ENCODE data around the gene TIMP3. TPM values are rescaled to one million over a fixed set of nuclear protein-coding genes. Genes with fewer than 3 reads are reported as not detected.

TIMP3 gene
- total RNA-seq, 2 experiments from 2014 or later, result not detected

DNA sequence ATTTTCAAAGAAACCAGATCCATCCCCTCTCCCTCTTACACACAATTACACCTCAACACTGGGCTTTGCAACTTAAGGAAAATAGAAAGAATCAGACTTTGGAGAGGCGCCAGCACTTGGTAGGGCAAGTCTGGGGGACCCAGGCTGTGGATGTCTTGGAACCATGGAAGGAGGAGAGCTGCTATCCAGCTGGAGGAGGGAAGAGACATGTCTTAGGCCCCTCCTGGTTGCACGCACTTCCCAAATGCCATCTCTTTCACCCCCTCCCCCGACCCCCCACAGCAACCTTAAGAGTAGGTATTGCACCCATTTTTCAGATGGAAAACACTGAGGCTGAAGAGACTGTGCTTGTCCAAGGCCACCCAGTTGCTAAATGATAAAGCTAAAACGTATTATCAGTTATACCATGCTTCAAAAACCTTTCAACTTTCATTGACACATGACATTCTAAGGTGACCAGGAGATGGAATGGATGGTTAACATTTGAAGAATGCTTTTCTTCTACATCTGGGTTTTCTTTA is 3.9 kb downstream of the TIMP3 start:
- Mint-ChIP-seq H3K36me3 (ENCODE audit: low read depth) (no peaks in the 10 kb centered on the region), H3K4me1 (peaks cover 2% of the 10 kb centered on the region), H3K27ac (no peak overlapping the region), H3K27me3 (peaks cover 37% of the 10 kb centered on the region), H3K4me3 (no peak overlapping the region), H3K9me3 (no peaks in the 10 kb centered on the region)
- DNase-seq, result no peak
- ChIA-PET POLR2A (no interaction called here), CTCF (interaction anchor here (0.6 to 3.0 kb wide), 2 partner anchors 9 to 41 kb away, joined by 3 to 18 read pairs; no protein-coding TSS in a partner anchor)

DNA sequence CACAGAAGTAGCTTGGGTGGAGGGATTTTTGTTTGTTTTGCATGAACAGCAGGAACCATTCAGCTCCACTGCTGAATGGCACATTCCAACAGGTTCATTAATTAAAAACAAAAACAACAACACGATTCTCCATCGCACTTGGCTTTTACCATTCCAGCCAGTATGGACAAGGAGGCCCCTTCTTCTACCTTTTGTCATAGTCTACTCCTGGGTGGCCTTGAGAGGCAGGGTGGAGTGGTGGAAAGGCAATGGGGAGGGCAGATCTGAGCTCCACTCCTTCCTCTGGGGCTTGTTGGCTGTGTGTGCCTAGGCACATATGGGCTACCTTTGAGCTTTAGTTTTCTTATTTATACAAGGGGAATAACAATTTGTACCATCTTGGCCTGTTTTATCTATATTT is 4.8 kb downstream of the TIMP3 start:
- DNase-seq, result no peak
- Mint-ChIP-seq H3K36me3 (ENCODE audit: low read depth) (no peaks in the 10 kb centered on the region), H3K4me1 (no peaks in the 10 kb centered on the region), H3K9me3 (no peaks in the 10 kb centered on the region), H3K27me3 (peaks cover 30% of the 10 kb centered on the region), H3K4me3 (no peak overlapping the region), H3K27ac (no peak overlapping the region)
- POLR2A ChIA-PET, result no interaction called here
- CTCF ChIA-PET, result interaction anchor here (3.0 kb wide), 1 partner anchor 10 kb away, joined by 18 read pairs; no protein-coding TSS in a partner anchor

DNA sequence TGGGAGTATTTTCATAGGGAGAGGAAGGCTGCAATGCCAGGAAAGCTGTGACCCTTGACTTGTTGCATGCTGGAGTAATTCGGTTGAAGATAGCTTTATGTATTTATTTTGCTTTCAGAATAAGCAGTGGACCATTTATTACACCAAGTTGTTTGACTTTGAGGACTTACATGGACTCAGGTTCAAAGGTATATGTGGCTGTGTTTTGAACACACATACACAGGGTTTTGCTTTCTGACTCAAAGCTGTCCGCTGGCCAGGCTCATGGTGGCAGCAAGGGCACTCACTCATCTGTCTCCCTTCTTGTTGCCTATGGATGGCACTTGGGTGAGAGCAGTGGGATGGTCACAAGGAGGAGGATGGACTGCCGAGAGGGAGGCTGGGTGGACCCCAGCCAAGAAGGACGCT is 6.5 kb downstream of the TIMP3 start:
- no peaks in the 10 kb centered on the region for H3K36me3 Mint-ChIP-seq (ENCODE audit: low read depth)
- no peak for DNase-seq
- no peak overlapping the region for H3K27ac Mint-ChIP-seq
- POLR2A ChIA-PET, result no interaction called here
- H3K27me3 Mint-ChIP-seq, result peaks cover 21% of the 10 kb centered on the region
- no peaks in the 10 kb centered on the region for H3K9me3 Mint-ChIP-seq
- H3K4me1 Mint-ChIP-seq, result no peaks in the 10 kb centered on the region
- H3K4me3 Mint-ChIP-seq, result no peak overlapping the region
- CTCF ChIA-PET, result interaction anchor here (1.3 to 1.6 kb wide), 2 partner anchors 11 to 13 kb away, joined by 3 to 4 read pairs; no protein-coding TSS in a partner anchor

DNA sequence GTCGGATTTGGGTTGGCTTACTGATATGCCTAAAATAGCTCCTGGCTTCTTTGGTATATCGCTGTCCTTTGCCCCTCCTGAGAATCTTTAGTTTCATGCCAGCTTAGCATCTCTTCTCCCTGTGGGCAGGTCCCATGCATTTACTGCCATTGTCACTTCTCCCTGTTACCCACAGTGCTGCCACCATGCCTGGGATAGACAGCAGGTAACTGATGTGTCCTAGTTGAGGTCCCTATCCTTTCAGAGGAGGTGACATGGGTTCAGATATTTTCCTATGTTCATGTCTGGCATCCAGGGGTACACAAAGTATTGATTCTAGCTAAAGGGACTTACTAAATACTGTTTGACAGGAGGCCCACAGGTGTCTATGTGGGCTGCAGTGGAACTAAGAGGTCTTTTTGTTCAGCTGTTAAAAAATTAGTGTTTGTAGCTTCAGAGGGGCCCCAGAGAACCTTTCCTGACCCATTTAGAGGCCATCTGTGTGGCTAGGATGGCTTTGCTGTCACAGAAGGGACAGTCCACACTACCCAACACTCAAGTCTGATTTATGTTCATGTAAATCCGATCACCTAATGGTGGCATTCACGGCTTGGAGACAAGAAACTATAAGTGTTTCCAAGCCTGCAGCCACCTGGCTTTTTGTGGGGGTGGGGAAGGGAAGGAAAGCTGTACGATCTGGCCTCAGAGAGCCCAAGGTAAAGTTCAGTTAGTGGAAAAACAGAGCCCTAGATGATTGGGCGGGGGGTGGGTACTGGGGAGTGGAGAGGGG is 8.5 kb downstream of the TIMP3 start:
- Mint-ChIP-seq H3K27ac (no peak overlapping the region), H3K36me3 (ENCODE audit: low read depth) (no peaks in the 10 kb centered on the region), H3K9me3 (no peaks in the 10 kb centered on the region), H3K27me3 (peaks cover 6% of the 10 kb centered on the region), H3K4me3 (no peak overlapping the region), H3K4me1 (no peaks in the 10 kb centered on the region)
- no peak for DNase-seq
- ChIA-PET POLR2A (no interaction called here), CTCF (no interaction called here)

DNA sequence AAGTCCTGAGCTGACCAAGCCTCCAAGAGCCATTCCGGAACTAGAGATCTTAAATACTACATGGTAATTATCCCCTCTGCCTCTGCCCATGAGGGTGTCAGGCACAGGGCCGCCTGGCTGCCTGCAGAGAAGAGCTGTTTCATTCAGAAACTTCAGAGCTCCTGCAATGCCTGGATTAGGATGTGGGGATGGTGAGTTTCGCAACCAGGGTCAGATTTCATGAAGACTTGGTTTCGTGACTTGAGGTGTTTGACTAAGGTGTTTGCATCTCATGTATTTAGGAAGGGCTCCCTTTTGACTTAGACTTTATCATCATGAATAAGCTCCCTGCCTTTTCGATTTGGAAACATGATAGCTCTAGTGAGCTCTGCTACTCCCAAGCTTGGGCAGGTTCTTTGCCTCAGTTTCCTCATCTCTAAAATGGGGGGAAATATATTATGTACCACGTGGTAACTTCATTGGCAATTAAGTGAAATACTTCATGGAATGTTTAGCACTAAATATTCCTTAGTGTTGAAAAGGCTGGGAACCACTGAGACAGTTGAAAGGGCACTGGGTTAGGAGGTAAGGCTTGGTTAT is 9.1 kb downstream of the TIMP3 start:
- Mint-ChIP-seq H3K4me1 (no peaks in the 10 kb centered on the region), H3K36me3 (ENCODE audit: low read depth) (no peaks in the 10 kb centered on the region), H3K9me3 (no peaks in the 10 kb centered on the region), H3K4me3 (no peak overlapping the region), H3K27ac (no peak overlapping the region), H3K27me3 (peaks cover 2% of the 10 kb centered on the region)
- ChIA-PET CTCF (no interaction called here), POLR2A (no interaction called here)
- DNase-seq, result no peak

DNA sequence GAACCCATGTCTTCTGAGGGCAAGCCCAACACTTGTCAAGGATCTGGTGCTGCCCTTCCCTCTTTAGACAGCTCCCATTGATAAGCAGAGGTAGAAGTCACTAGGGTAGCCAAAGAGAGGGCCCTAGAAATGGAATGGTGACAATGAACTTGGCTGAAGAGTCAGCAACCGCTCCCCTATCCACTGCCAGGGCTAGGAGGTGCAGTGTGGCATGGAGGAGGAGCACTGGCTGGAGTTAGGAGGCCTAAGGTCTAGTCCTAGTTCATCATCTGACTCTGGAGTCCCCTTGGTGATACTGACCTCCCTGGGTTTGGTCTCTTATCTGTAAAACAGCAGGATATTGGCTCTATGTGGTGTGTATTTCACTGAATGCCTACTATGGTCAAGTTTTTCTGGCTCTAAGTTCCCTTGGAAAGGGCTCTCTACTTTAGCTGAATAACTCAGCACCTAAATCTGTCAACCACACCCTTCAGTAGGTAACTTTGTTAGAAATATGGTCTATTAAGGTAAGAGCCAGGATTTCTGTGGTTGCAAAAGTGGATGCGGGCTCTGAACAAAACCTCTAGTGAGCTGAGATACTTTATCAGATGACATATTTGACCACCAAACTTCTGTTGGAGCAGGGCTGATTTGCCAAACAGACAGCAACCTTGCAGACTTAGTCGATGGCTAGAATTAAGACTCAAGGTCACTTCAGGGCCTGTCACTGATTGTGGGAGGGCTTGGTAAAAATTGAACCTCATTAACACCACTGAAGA is 10.5 kb downstream of the TIMP3 start:
- DNase-seq, result no peak
- H3K36me3 Mint-ChIP-seq (ENCODE audit: low read depth), result no peaks in the 10 kb centered on the region
- H3K27me3 Mint-ChIP-seq, result peaks cover 2% of the 10 kb centered on the region
- H3K27ac Mint-ChIP-seq, result no peak overlapping the region
- CTCF ChIA-PET, result no interaction called here
- H3K4me3 Mint-ChIP-seq, result no peak overlapping the region
- POLR2A ChIA-PET, result no interaction called here
- H3K9me3 Mint-ChIP-seq, result no peaks in the 10 kb centered on the region
- no peaks in the 10 kb centered on the region for H3K4me1 Mint-ChIP-seq

DNA sequence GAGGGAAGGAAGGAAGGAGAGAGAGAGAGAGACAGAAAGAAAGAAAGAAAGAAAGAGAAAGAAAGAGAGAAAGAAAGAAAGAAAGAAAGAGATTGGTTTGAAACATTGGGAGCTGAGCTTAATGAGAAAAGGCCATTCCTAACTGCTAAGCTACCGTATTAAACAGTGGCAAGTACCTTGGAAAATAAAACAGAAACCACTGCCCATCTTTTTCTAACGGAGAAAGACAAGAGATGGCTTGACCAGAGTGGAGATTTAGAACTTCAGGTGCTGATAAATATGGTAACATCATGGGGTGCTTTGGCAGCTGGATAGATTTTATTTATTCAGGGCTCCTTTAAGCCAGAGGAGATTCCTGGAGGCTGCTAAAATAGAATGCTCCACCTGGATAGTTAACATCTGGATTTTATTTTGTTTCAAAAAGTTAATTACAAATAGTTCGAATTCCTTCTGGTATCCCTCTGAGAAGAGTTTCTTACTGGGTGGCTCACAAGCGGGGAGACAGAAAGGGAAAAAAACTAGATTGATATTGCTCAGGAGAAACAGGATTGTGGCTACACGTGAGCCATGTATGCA is 12.9 kb downstream of the TIMP3 start:
- no peaks in the 10 kb centered on the region for H3K4me1 Mint-ChIP-seq
- DNase-seq, result no peak
- H3K9me3 Mint-ChIP-seq, result no peaks in the 10 kb centered on the region
- CTCF ChIA-PET, result no interaction called here
- H3K27ac Mint-ChIP-seq, result no peak overlapping the region
- POLR2A ChIA-PET, result no interaction called here
- H3K36me3 Mint-ChIP-seq (ENCODE audit: low read depth), result no peaks in the 10 kb centered on the region
- no peak overlapping the region for H3K4me3 Mint-ChIP-seq
- peaks cover 2% of the 10 kb centered on the region for H3K27me3 Mint-ChIP-seq

DNA sequence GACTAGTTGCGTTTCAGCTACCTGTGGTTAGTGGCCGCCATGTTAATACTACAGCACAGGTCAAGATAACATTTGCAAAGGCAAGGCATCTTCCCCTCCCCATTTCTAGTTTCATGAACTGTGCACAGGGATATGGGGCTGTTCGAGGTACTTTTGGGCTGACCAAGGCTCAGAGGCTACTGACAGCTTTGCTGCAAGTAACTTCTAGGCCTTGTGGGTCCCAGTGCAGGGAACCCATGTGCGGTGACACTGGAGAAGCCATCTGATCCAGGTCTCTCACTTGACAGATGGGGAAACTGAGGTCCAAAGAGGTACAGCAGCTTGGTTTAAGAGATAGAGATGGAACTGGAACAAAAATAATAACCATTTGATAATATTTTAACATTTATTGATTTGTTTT is 13.6 kb downstream of the TIMP3 start:
- Mint-ChIP-seq H3K4me3 (no peak overlapping the region), H3K36me3 (ENCODE audit: low read depth) (no peaks in the 10 kb centered on the region), H3K27me3 (peaks cover 2% of the 10 kb centered on the region), H3K27ac (no peak overlapping the region), H3K4me1 (no peaks in the 10 kb centered on the region), H3K9me3 (no peaks in the 10 kb centered on the region)
- ChIA-PET CTCF (no interaction called here), POLR2A (no interaction called here)
- no peak for DNase-seq

DNA sequence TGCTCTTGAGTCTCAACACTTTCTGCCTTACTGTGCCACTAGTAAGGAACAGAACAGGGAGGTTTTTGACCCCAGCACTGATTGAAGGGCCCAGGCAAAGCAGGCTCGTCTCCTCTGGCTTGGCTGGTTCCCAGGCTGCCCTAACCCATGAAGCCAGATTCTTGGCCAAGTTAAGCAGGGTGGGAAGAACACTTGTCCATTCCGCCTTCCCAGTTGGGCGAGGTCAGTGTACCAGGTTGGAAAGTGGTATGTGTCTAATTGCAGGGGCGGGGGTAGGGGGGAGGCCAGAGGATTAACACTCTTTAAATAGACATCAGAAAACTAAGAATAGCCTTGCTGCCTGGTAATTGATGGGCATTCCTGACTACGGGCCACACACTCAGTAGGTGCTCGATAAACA is 14.4 kb downstream of the TIMP3 start:
- ChIA-PET CTCF (no interaction called here), POLR2A (no interaction called here)
- H3K36me3 Mint-ChIP-seq (ENCODE audit: low read depth), result no peaks in the 10 kb centered on the region
- H3K27ac Mint-ChIP-seq, result no peak overlapping the region
- no peaks in the 10 kb centered on the region for H3K4me1 Mint-ChIP-seq
- H3K27me3 Mint-ChIP-seq, result peaks cover 2% of the 10 kb centered on the region
- H3K4me3 Mint-ChIP-seq, result no peak overlapping the region
- no peak for DNase-seq
- no peaks in the 10 kb centered on the region for H3K9me3 Mint-ChIP-seq

DNA sequence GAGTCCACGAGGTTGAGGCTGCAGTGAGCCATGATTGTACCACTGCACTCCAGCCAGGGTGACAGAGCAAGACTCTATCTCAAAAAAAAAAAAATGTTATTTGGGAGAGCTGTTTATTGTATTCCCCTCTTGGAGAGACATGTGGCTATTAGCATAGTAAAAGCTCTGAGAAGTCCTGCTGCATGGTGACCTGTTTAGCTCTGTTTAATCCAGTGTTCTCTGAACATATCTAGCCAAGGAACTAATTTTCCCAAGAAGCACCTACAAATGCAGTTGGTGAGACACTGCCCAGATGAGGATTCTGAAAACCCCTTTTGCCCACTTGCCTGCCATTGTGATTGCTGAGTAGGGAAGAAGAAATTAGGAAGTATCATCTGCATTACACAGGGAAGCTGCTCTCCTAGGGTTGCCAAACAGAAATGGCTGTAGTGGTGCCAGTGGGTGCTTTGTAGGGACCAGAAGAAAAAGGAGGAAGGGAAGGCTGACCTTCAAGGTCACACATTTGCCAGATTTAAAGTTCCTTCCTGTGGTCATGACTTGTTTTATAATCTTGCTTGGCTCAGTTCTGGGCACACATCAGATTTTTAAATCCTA is 15.7 kb downstream of the TIMP3 start:
- Mint-ChIP-seq H3K27me3 (no peaks in the 10 kb centered on the region), H3K4me1 (no peaks in the 10 kb centered on the region), H3K27ac (no peak overlapping the region), H3K9me3 (no peaks in the 10 kb centered on the region), H3K36me3 (ENCODE audit: low read depth) (no peaks in the 10 kb centered on the region), H3K4me3 (no peak overlapping the region)
- ChIA-PET POLR2A (no interaction called here), CTCF (no interaction called here)
- DNase-seq, result no peak

DNA sequence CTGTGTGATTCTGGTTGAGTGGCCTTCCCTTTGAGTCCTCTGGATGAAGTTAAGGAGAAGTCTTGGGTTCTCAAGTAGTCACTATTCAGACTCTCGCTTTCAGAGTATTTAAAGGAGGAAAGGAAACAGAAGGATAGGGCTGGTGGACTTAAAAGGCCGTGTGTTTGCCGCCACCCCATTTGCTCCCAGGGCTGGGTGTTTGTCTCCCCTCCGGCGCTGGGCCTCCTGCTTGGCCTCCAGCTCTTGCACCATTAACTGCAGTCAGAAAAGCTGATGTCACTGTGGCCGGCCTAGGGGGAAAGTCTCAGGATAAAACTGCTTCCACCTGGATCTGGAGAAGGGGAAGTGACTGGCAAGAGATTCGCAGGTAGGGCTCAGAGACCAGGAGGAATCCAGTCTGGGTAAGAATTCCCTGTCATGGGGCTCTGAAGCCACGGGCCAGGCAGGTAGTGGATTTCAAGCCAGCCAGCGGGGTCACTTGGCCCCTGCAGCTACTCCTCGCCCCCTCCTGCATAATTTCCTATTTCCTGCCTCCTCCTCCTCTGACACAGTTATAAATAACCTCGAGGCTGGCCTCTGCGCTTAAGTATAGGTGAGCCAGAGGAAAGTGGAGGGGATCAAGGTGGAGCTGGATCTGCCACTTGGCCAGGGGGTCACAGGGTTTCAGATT is 17.1 kb downstream of the TIMP3 start:
- no peak overlapping the region for H3K27ac Mint-ChIP-seq

DNA sequence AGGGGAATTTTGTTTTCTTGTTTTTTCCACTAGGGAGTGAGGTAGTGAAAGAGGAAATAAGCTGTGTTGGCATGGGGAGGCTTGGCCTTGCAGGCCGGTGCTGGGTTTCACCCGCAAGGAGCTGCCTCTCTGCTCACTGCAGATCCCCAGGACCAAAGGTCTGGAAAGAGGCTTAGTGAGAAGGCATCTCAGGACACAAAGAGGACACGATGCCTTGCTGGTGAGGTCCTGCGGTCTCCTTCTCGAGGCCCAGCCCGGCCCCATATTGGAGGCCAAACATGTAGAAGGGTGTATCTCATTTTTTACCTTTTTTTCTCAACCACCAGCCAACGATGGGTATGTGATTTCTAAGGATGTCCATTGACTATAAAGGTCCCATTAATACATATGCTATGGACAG is 17.6 kb downstream of the TIMP3 start:
- H3K27ac Mint-ChIP-seq, result no peak overlapping the region
- CTCF ChIA-PET, result no interaction called here
- DNase-seq, result no peak
- POLR2A ChIA-PET, result no interaction called here
- no peaks in the 10 kb centered on the region for H3K36me3 Mint-ChIP-seq (ENCODE audit: low read depth)
- no peak overlapping the region for H3K4me3 Mint-ChIP-seq
- no peaks in the 10 kb centered on the region for H3K4me1 Mint-ChIP-seq
- H3K9me3 Mint-ChIP-seq, result no peaks in the 10 kb centered on the region
- H3K27me3 Mint-ChIP-seq, result no peaks in the 10 kb centered on the region

More for the DNA sequence above, 17.1 kb downstream of the TIMP3 start:
- no peaks in the 10 kb centered on the region for H3K27me3 Mint-ChIP-seq
- no peaks in the 10 kb centered on the region for H3K9me3 Mint-ChIP-seq
- no peak for DNase-seq
- H3K4me1 Mint-ChIP-seq, result no peaks in the 10 kb centered on the region
- ChIA-PET POLR2A (no interaction called here), CTCF (no interaction called here)
- H3K4me3 Mint-ChIP-seq, result no peak overlapping the region
- no peaks in the 10 kb centered on the region for H3K36me3 Mint-ChIP-seq (ENCODE audit: low read depth)

Measured in activated CD4-positive, alpha-beta T cell treated with anti-CD3 and anti-CD28 coated beads, Interleukin-2, amount 10 ng/mL, durations not matched to agents 7 days and 5 days (primary cell).